ENCODE data around the gene CAPN14.

CAPN14 gene

GRCh38 chr2:31217465-31218200 is at the start of gene CAPN14:
Gene CAPN14 (minus strand): TSS chr2:31217515. CDS start chr2:31205447, 12,068 bp downstream.
- no peak for DNase-seq

GRCh38 chr2:31266804-31267203 is 49.5 kb upstream of the CAPN14 start:
- DNase-seq = no peak

DNA sequence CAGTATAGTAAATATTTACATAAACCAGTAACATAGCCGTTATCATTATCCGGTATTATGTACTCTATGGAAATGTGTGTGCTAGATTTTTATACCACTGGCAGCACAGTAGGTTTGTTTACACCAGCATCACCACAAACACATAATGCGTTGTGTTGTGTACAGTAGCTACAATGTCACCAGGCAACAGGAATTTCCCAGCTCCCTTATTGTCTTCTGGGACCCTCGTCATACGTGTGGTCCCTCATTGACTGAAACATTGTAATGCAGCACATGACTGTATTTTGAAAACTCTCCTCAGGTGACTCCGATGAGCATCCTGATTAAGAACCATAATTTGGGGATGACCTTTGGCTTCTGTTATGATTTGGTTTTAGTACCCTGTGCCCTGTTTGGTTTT is 47.9 kb upstream of the CAPN14 start:
- DNase-seq = no peak

GRCh38 chr2:31263636-31264190 is 46.4 kb upstream of the CAPN14 start:
- no peak for DNase-seq

DNA sequence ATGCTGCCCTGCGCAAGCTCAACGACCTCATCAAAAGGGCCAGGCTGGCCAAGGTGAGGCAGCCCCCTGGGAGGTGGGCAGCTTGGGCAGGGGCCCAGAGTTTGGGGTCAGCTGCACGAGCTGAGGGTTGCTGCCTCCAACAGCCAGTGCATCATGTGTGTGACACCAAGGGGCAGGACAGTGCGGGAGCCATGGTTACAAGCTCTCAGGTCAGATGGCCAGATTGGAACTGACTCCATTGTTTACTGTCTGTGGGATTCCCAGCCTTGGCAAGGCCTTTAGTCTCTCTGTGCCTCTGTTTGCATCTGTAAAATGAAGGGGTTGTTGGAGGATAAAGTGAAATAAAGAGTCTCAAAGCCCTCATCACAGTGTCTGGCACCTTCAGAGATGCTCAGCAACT is 43.6 kb upstream of the CAPN14 start:
- DNase-seq = no peak

GRCh38 chr2:31259075-31259474 is 41.8 kb upstream of the CAPN14 start:
- DNase-seq = no peak

- DNase-seq = no peak
These were observed 41.0 kb upstream of the CAPN14 start for GRCh38 chr2:31258351-31258750.

DNA sequence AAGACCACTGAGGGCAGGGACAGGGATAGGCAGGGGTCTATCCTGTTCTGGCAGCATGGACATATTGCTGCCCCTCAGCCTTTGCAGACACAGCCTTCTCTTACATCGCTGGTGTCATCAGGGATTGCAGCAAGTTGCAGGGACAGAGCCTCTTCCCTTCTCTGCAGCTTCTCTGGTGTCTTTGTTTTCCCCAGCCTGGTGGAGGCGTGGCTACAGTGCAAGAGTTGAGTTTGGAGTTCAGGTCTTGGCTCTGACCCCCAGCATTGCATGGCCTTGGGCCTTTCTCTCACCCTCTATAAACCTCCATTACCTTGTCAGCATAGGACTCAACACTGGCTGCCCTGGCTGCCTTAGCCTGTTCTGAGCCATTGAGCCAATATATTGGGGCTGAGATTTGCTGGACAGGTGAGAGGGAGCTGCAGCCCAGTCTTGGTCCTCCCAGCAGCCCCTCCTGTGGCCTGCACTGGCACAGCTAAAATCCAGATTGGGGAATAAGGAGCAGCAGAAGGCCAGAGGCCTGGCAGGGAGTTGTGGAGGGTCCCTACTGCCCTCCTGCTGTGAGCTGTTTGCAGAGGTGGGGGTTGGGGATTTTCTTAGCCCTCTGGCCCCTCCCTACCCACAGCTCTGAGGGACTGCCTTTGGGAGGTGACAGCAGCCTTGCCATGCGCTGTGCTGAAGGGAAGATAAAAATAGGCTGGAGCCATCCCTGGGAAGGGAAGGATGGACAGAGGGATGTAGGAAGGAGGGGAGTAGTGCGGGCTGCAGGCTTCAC is 39.5 kb upstream of the CAPN14 start:
- DNase-seq = no peak

GRCh38 chr2:31255911-31256571 is 38.7 kb upstream of the CAPN14 start:
- no peak for DNase-seq

DNA sequence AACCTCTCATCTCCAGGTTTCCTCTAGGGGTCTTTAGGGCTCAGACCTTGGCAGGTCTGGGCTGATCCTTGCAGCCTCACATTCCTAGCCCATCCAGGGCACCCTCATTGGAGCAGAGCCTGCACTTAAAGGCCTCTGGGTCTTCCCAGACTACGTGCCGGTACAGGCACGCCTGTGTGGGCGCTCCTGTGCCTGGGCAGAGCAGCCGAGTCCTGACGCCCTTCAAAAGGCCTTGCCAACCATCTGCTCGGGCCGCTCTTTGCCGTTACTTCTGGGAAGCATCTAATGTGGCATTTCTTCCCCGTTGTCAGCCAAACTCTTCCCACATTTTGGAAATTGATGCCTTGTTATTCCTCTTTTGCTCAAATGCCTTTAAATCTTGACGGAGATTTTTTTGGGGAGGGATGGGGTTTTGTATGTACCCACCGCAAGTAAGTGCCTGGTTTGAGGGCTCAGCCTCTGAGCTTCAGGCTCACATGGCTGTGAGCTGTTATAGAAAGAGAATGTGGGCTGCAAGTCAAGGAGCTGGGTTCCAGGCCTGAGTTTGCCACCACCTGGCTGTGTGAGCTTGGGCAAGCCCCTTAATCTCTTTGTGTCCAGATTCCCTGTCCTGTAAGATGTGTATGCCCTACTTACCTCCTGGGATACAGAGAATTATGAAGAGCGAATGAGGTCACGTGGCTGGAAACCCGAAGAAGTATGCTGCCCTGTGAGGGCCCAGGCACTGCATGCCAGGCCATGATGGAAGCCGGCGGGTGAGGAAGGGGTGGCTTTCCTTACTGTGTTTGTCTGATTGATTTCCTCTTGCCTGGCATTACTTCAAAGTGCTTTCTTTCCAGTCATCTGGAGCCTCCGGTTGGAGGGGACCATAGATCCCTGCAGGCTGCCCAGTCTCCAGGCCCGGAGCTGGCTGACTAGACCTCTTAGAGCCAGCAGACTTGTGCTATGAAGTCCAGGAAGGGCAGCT is 37.2 kb upstream of the CAPN14 start:
- DNase-seq = no peak

DNA sequence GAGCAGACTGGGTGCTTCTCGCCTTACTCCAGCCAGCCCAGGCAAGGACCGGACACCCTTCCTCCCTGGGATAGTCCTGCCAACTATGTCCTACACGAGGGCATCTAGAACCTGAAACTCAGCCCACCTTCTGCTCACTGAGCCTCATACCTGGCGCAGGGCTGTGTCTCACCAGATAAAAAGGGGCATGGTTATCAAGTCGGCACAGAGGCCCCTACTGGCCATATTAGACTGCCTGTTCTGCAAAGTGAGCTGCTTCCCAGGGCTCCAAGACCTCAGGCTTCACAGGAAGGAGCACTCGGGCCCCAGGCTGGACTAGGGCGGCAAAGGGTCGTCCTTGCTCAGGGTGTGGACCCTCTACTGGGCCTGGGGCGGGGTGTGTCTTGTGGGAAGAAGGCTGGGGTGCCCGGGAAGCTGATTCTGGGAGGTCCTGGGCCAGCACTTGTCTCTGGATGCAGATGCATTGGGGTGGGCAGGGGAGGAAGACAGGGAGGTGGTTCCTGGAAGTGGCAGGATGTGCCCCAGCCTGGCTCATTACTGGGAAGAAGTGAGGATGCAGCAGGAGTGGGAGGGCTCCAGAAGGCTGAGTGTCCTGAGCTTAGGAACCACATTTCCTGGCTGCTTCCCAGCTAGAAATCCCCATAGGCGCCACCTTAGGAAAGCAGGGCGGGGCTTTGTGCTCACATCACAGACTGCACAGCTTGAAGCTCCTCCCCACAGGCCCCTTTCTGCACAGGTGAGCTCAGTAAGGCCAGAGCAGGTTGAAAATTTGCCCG is 36.2 kb upstream of the CAPN14 start:
- DNase-seq = no peak

DNA sequence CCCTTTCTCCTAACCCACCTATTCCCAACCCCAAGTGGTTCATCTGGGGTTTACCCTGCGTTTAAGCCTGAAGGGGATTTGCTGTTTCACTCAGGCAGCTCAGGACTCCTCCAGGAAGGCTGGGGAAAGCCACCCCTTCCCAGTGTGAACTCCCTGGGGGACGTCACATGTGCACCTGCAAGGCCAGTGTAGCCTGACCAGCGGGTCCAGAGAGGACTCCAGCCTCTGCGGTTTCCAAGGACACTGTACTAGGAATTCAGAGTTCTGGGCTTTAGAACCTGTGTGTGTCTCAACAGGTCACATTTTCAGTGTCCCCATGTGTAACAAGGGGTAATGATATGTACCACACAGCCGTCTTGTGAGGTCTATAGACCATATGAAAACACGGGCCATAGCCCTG is 34.5 kb upstream of the CAPN14 start:
- DNase-seq = no peak

DNA sequence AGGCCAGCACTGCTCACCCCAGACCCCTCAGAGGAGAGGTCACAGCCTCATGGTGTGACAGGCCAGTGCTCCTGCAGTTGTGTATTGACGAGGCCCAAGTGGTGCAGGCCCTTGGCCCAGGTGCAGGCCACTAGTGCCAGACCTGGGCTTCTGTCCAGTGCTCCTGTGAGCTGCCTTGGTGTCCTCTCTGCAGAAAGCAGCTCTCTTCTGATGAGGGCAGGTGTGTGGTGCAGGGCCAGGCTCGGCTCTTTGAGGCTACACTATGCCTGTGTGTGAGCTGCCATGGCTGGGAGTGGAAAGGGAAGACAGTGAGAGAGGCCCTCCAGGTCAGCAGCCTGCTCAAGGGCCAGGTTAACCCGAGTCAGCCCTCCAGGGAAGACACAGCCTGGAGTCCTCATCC is 33.7 kb upstream of the CAPN14 start:
- DNase-seq = no peak

DNA sequence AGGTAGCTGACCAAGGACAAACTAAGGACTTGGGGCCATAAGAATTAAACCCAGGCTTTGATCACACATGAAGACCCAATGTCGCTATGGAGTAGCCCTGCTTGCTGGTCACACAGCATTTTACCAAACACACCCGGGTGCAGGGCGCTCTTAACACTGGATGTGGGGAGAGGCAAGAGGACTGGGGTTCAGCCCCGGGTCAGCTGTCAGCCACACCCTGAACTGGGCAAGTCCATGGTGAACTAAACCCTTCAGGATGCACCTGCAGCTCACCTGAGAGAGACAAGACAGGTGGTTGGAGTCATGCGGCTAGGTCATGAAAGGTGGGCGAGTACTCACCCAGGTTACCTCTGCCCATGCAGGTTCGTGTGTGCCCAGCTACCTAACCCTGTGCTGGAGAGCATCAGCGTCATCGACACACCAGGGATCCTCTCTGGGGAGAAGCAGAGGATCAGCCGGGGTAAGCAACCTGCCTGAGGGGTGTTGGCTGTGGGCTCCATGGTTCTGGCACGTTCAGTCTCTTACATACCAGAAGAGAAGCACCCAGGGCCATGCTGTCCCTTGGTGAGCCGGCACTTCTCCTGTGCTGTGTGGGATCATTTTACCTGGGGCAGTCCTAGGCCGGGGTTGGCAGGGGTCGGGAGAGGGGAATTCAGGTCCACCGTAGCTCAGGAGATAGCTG is 31.8 kb upstream of the CAPN14 start:
- no peak for DNase-seq

- DNase-seq = no peak
These were observed 30.8 kb upstream of the CAPN14 start for GRCh38 chr2:31248139-31248538.

DNA sequence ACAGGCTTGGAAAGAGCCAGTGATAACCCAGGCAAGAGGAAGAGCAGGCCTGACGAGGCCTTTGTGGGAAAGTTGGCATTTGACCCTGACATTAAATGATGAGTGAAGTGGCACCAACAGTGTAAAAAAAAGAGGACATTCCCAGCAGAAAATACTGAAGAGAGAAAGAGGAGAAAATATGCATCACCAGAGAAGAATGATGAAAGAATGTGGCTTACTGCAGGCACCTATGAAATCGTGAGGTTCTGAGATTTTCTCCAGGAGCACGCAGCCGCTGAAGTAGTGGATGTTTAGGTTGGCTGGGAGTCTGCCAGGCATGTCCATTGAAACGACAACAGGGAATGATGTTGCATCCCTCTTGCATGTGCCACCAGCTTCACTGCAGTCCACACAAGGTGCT is 30.4 kb upstream of the CAPN14 start:
- no peak for DNase-seq

- no peak for DNase-seq
These were observed 29.0 kb upstream of the CAPN14 start for GRCh38 chr2:31246184-31246852.

GRCh38 chr2:31244101-31244500 is 26.8 kb upstream of the CAPN14 start:
- DNase-seq = no peak

DNA sequence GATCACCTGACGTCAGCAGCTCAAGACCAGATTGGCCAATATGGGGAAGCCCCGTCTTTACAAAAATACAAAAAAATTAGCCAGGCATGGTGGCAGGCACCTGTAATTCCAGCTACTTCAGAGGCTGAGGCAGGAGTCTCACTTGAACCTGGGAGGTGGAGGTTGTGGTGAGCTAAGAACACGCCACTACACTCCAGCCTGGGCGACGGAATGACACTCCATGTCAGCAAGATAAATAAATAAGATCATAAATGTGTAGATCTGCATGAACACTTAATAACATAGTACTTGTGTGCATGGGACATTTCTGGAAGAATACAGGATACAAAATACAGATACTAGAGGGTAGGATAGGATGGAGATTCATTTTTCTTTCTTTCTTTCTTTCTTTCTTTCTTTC is 25.7 kb upstream of the CAPN14 start:
- DNase-seq = no peak

DNA sequence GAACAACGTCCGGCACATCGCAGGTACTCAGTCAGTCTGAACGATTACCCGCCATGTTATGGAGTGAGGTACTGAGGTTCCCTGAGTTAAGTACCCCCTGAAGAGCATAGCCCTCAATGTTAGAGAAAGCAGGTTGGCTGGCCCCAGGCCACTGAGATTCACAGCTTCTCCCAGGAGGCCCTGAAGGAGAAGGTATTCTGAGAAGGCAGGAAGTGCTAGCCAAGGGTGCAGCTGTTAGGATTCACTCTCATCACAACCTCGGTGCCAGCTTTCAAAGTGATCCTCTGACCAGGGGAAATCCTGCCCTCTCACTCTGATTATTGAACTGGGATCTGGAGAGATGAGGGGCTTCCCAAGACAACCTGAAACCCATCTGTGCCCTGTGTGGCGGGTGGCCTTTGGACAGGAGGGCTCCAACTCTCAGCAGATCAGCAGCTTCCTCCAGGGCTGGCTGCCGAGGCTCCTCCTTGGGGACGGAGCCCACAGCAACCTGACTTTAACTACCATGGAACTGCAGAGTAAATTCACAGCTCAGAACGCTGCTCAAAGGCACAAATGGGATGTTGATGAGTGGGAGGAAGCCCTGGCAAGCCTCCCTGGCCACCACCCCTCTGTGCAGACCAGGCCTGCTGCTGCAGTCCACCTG is 24.4 kb upstream of the CAPN14 start:
- DNase-seq = no peak

All from CD4-positive, alpha-beta T cell treated with Interleukin-17A for 4 hours (primary cell).